Measurements from ENCODE around the gene C6orf136. TPM values are rescaled to one million over a fixed set of nuclear protein-coding genes. Genes with fewer than 3 reads are reported as not detected.
A peak's percentile ranks its signal among the peaks of the same experiment; 100 is the strongest.

Gene C6orf136
- total RNA-seq, 1 donor from 2014 or later: 6.8 TPM

DNA sequence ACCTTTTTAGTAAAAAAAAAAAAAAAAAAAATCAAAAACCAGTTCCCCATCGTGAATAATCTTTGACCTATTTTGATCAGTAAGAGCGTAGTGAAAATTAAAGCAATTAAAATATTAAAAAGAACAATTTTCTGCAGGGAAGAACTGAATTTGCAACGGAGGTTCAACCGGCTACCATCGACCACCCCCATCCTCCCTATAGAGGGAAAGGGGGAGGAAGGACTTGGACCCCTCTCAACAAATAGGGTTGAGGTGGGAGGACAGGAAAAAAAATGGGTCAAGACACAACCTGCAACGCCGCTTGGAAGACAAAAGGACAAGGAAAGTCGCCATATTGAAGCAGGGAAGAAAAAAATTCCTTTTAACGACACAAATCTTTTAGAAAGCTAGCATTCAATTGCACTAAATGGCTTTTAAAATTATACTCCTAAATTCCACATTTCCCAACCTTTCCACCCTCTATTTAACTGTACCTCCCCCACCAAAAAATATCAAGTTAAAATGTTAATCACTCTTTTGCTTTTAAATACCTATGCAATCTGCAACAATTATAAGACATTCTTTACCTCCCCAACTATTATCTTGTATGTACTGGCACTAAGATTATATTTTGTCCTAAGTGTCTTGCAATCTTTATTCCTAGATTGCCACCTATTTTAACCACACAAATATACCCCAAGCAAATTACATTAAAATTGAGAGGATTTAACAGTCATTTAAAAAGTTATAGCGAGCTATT is 31.5 kb upstream of the C6orf136 start:
- DNase-seq (ENCODE audit: extremely low read depth, low read depth, low spot score): no peak

DNA sequence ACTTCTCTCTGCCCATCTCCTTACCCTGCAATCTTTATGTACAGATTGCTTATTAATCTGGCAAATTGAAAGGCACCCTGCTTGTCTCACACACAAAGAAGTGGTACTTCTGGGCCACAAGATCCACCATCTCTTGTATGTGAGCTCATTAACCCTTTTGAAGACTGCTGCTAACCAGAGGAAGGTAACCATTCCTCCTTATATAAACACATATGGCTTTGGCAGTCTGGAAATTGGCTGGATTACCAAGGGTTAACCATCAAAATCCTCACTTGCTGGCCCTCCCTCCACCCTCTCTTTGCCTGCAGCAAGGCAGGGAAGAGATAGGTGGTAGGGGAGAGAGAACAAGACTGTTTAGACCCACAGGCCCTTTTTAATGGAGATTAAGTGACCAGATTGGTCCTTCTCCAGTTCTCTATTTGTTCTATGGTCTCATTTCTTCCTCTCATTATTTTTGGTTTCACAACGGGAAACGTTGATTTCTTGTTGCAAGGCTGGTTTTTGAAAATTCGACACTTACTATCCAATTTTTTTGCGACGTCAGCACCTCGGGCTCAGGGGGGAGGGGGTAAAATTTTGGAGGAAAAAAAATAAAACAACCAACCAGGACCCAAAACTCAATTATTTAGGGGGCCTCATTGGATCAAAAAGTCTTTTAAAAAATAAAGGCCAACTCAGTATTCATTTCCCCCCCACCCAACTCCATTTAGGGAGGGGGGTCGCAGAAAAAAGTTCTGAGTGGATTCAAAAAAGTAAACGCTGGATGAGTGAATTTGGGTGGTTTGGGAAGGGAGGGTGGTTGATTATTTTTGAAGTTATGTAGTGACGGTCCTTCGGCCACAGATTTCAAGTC is 30.7 kb upstream of the C6orf136 start:
- no peak for DNase-seq (ENCODE audit: extremely low read depth, low read depth, low spot score)

DNA sequence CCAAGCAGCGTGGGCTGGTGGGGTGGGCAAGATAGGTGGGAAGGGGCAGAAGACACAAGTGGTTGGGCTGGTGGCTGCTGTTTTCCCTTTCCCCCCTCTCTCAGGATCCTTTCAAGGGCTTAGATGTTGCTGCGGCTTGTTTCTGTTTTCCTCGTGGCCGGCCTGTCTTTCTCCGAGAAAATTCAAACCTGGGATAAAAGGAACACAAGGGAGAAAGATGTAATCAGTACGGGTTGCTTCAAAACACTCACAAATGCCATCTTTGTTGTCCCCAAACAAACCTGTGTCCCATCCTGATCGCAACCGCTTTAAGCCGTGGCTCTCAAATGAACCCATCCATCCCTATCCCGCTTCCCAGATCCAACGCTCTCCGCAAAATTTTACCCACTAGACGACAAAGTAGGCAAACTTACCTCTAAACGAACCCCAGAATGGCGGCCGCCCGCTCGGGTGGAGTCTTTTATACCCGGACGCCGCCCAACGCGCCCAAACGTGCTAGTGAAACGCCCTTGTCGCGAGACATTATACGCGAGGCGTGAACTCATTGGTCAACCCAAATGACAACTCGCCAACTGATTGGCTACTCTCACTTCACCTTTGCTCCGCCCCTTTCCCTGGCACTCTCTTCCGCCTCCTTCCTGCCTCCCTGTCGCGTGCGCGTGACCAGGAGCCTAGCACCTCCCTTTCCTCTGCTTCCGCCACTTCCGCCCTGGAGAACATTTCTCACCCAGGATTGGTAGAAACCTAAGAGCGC is 29.9 kb upstream of the C6orf136 start, which contains the start of gene PPP1R10:
Gene PPP1R10, minus strand, starts transcription at position 433 of the 754 bp plus-strand sequence. CDS start 7,299 bp downstream, outside the sequence.
- DNase-seq (ENCODE audit: extremely low read depth, low read depth, low spot score): peak; percentile 100

DNA sequence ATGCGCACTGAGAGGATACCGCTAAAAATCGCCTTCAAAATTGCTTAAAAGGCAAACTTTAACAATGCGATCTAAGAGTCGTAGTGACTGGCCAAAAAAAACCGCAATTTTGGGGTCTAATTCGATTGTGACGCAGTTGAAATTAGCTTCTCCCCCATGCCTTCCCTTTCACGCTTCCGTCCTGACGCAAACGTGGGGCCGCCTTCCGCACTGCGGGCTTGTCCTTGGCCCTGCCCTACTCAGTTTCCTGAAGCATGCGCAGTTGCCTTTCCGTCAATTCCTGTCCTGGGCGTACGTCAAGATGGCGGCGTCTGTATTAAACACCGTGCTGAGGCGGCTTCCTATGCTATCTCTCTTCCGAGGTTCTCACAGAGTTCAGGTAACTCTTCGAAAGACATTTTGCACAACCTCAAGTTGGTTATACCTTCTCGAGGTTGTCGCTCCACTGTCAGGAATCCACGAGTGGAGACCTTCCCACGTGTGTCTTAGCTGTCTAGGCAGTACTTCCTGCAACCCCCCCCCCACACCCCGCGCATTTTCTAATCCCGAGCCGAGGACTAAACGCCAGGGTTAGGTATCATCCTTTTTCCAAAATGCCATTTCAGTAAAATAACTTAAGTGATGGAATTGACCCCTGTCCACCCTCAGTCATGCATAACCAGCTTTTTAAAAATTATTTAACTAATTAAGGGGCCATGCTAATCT is 29.2 kb upstream of the C6orf136 start, which contains the start of gene MRPS18B:
Gene MRPS18B, plus strand, starts transcription at position 276 of the 705 bp plus-strand sequence. Its CDS starts 26 bp downstream, at position 302.
- DNase-seq (ENCODE audit: extremely low read depth, low read depth, low spot score): peak; percentile 95

DNA sequence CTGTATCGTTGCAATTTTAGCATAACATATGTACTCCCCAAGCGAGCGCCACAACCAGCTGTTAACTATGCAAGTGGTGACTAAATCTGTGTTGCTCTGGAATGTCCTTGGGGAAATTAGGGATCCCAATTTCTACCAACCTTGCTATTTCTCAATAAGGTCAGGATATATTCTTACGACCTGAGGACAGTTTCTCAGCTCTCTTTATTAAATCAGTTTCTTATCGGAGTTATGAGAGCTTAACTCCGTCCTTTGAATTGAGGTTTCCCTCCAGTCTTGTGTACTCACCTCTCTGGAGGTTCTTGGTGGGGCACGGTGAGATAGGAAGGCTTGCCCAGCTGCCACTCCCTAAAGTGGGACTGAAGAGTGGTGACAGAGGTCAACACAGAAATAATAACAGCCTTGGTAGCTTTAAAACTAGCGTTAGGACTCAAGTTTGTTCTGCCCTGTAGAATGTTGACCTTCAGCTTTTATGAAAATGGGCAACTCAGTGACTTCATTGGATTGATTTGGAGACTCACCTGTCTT is 28.6 kb upstream of the C6orf136 start:
- no peak for DNase-seq (ENCODE audit: extremely low read depth, low read depth, low spot score)

DNA sequence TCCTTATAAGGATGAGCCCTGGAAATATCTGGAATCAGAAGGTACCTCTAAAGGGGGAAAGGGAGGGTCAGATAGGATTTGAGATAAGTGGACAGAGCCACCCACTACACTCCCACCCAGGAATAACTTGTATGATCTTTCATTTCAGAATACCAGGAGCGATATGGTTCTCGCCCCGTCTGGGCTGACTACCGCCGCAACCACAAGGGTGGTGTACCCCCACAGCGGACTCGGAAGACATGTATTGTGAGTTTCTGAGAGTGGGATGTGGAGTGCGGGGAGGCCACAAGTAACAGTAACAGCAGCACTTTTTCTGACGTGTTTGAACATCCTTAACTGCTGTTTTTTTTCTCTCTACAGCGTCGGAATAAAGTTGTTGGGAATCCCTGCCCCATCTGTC is 27.4 kb upstream of the C6orf136 start:
- no peak for DNase-seq (ENCODE audit: extremely low read depth, low read depth, low spot score)

DNA sequence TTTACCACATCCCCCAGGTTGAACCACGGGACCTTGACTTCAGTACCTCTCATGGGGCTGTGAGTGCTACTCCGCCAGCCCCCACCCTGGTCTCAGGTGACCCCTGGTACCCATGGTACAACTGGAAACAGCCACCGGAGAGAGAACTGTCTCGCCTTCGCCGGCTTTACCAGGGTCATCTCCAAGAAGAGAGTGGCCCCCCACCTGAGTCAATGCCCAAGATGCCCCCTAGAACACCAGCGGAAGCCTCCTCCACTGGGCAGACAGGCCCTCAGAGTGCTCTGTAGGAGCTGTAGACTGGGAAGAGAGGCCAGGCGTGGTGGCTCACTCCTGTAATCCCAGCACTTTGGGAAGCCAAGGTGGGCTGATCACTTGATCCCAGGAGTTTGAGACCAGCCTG is 21.4 kb upstream of the C6orf136 start:
- DNase-seq (ENCODE audit: extremely low read depth, low read depth, low spot score): no peak

DNA sequence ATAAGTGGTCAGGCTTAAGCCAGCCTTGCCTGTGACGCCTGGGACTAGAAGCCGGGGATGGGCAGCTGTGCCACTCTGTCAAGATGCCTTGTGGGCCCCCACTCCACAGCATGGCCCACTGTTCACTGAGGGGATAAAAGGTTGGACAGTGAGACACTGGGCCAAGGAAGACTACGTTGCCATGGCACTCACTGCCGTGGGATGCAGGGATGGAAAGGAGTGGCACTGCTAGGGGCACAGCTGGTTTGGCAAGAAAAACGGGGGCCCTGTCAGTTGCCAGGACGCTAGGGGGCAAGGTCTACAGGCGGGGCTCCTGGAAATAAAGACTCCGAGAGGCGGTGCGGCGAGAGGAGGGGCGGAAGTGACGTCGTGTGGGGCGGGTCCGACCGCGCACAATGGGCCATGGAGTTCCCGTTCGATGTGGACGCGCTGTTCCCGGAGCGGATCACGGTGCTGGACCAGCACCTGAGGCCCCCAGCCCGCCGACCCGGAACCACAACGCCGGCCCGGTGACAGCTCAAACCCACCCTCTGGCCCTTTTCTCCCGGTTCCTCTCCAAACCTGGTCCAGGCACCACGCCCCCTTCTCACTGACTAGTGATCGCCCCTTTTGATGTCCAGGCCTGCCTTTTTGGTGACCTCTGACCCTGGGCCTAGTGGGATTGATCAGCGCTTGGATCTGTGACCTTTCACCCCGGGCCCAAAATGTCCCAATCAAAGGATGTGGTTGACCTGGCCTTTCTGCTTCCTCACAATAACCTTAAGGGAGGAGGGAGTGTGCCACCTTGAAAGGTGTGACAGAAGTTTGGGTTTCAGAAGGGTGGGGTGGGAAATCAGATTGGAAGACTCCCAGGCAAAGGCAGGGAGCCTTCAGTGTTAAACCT is 20.2 kb upstream of the C6orf136 start, which contains the start of gene ATAT1:
Gene ATAT1, plus strand, starts transcription at position 391 of the 883 bp plus-strand sequence.
- no peak for DNase-seq (ENCODE audit: extremely low read depth, low read depth, low spot score)

DNA sequence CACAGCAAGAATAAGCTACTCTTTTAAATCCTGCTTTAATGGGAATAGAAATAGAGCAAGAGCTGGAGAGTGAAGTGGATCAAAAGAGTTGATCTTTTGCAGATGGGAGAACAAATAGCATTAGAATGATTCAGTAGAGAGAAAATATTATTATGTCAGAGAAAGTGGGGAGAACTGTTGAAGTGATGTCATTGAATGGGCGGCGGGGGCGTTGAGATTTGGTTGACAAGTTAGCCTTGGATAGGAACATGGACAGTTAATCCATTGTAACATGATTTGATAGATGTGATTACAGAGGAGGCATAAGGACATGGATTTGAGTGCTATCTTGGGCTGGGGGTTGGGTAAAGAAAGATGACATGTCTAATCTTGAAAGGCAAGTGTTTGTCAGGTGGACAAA is 11.1 kb upstream of the C6orf136 start:
- DNase-seq (ENCODE audit: extremely low read depth, low read depth, low spot score): no peak

DNA sequence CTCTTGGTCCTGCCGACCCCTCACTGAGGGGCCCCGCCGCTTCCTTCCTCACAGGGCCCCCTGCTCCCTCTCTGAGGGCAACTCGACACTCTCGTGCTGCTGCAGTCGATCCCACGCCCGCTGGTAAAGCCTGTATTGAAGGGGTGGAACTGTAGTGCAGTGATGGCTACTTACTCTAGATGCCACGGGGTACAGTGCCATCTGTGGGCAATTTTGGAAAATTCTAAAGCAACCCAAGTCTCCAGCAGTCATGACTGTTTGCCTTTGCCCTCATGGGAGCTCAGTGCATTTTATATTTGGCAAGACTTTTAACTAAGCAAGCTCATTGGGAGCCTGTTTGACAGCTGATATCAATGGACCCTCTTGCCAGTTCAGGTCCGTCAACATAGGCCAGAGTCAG is 6.5 kb upstream of the C6orf136 start:
- no peak for DNase-seq (ENCODE audit: extremely low read depth, low read depth, low spot score)

DNA sequence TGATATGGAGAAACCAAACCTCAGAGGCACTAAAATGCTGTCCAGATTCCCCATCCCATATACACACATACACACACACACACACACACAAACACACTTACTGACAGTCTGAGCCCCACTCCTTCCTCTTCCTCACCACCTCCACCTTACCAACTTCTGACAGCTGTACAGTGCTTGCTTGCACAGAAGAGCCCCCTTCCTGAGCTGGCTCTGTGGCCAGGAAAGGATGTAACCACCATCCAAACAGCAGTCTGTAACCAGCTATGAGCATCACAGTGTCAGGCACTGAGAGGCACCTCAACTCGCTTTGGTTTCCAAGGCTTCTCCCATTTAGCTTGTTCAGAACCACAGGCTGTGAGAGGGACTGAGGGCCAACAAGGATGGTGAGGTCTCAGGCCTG is 5.9 kb upstream of the C6orf136 start:
- DNase-seq (ENCODE audit: extremely low read depth, low read depth, low spot score): no peak

DNA sequence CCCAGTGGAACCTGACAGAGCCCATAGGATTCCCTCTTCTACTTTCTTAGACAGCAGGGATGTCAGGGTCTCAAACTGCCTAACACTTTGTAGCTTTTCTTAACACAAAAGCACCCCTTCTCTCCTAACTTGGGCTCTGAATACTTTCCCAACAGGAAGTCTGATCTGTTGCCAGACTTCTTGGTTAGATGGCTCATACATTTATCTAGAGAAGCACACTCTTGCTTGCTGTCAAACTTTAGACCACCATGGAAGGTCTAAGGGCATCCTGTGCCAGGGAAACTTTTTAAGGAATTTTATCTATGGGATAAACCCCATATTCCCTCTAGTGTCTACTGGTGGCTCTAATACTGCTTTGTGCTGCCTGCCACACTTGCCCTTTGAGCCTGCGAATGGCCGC is 3.3 kb upstream of the C6orf136 start:
- DNase-seq (ENCODE audit: extremely low read depth, low read depth, low spot score): no peak

DNA sequence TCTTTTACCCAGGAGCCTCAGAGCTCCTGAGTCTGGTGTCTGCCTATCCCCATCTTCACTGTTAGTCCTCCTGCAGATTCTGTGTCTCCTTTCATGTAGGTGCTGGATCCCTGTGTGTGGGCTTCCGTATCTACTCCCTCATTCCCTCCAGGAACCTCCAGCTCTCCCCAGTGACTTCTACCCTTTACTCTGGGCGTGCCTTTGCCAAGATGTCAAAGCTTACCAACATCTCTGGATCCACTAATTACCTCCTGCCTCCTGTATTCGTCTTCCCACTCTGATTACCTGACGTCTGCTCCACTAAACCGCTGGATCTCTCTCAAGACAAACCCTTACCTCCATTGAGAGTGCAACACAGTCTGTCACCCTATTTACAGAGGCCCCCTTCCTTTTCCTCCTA is 2.2 kb upstream of the C6orf136 start:
- no peak for DNase-seq (ENCODE audit: extremely low read depth, low read depth, low spot score)

DNA sequence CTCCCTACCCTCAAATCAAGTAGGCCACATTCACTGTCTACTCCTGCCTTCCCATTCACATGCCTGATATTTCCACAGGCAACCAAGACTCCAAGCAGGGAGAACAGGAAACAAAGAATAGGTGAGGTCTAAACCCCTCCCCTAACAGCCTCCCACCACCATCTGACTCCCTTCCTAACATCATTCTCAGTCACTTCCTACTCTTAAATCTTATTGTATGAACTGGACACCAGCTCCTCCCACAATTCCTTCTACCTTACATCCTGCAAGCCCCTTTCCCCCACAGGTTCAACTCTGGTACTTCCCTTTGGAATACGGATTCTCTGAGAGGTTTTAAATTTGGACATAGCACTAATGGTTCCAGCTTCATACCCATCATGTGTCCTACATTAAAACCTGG is 944 bp upstream of the C6orf136 start:
- no peak for DNase-seq (ENCODE audit: extremely low read depth, low read depth, low spot score)

DNA sequence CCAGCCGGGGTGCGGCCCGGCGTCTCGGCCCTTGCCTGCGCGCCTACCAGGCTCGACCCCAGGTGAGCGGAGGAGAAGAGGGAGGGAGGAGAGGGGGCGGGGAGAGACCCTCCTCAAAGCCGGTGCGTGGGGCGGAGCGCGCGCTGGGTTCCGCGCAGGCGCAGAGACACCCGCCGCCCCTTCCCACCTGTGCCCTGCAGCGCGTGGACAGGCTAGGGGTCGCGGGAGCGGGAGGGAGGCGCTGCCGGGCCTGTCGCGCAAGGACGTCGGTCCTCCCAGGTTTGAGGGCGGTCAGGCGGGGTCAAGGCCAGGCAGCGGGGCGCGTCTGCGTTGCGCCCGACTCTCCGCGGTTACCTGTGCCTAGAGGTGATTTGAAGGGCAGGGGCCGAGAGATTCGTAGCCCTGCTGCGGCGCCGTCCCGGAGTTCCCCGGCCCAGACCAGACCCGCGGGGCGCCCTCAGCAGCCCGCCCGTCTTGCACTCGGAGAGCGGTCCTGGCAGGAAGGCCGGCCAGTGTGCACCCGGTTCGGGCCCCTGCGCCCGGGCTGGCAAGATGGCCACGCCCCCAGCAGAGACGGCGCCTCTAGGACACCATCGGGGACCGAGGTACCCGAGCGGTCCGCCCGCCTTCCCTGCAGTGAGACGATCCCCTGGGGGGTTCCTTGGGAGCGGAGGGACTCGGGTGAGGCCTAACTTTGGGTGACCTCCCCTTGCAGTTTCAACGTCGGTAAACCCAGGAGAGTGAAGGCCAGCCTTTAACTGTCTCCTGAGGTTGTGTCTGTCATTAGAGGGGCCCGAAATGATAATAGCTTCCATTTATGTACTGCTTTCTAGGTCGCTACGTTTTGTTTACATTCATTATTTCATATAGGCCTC is 546 bp downstream of the C6orf136 start:
- DNase-seq (ENCODE audit: extremely low read depth, low read depth, low spot score): no peak

DNA sequence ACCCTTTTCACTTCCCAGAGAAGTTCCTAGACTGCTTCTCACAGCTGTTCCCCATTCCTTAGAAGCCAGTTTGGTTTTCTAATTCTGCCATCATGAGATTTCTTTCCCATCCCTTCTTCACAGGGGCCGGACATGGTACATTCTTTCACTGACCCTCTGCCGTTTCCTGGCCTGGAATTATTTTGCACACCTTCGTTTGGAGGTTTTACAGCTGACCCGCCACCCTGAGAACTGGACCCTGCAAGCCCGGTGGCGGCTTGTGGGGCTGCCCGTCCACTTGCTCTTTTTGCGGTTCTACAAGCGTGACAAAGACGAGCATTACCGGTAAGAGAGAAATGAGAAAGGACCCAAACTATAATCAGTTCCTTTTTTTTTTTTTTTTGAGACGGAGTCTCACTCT is 4.2 kb downstream of the C6orf136 start:
- DNase-seq (ENCODE audit: extremely low read depth, low read depth, low spot score): no peak

DNA sequence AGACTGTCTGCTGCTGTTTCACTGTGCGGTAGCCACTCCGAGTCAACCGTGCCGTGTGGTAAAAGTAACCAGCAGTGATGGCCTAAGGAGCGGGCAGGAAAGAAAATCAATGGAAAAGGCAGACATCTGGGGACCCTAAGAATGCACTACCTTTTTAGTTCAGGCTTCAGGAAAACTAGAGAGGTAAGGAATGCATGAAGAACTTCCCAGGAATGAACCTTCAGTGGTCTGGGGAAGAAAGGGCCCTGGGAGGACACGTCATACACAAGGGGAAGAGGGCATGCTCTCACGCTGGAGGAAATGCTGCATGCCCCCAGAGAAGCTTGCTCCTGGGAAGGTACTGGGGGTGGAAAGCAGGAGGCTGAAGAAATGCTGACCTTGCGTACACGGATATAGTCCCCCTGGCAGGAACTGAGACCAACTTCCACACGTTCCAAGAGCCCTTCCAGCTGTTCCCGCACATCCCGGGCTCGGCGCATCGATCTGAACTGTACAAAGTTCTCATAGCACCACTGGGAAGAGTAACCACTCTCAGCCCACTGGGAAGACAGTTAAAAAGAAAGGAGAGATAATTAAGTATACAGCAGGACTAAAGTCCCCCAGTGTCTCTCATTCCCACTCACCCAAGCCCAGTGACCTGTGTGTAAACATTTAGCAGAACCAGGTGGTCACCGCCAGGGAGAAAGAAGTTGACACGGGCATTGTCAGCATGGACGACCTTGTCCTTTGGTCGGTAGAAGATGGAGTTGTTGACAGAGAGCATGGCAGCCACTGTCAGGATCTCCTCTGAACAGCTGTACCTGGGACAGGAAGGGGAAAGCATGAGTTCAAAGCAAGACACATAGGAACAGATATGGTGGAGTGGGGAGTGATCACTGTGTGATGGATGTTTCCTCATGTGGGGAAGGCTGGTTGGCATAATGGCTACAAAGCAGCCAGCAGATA is 8.1 kb downstream of the C6orf136 start:
- no peak for DNase-seq (ENCODE audit: extremely low read depth, low read depth, low spot score)
